HG02763 (cell line): Measurements from ENCODE around the gene CLASP1.
A peak's percentile ranks its signal among the peaks of the same experiment; 100 is the strongest.
"Not testable (repeated sequence)": the region's sequence is repeated elsewhere in the genome, so short reads cannot be mapped to it uniquely, and the experiment has no call there.

Experiments
- ATAC-seq: cut with Tn5 transposase; IDR thresholded peaks from one replicate; pipeline ENCODE4 v1.9.1; 2021; ENCODE audit warnings: mild to moderate bottlenecking, moderate library complexity; ENCODE audit not compliant: unreplicated experiment

The CLASP1 gene

DNA sequence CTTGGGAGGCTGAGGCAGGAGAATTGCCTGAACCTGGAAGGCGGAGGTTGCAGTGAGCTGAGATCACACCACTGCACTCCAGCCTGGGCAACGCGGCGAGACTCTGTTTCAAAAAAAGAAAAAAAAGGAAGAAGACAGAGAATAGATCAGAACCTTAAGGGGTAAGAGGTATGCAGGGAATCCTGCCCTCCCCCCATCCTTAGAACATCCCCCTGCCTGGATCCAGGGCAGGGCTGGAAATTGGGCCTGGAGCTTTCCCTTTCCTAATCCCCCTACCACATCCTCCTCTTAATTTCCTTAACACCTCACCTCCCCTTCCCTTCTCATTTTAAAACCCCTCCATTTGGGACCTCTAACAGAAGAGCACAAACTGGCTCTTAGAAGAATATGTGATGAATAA is 62.1 kb downstream of the CLASP1 start:
- ATAC-seq, result no peak

DNA sequence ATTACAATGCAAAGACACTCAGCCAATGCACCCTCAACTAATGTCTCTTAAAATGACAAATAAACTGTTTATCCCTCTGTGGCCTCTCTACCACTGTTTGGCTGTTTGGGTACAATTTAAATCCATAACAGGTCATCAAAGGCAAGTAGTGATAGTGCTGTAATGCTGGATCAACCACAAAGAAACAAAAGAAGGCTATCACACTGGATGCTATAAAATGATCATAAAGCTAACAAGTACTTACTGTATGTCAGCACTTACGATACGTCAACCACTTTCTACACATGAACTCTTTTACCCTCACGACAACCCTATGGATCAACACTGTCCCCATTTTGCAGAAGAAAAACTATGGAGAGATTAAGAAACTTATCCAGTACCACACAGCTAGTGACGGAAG is 64.5 kb downstream of the CLASP1 start:
- ATAC-seq, result no peak

DNA sequence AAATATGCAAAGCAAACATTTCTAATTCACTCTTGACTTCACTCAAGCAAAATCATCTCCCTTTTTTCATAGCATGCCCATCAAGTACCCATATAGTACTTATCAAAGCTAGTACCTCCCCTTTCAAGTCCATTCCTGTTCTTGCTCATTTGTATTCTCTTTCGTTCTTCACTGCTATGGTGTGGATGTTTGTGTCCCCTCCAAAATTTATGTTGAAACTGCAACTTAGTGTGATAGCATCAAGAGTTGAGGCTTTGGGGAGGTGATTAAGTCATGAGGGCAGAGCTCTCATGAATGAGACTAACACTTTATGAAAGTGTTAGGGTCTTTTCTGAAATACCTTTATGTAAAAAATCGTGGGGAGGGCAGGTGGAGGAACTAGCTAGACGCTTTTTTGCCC is 65.7 kb downstream of the CLASP1 start:
- ATAC-seq, result no peak

DNA sequence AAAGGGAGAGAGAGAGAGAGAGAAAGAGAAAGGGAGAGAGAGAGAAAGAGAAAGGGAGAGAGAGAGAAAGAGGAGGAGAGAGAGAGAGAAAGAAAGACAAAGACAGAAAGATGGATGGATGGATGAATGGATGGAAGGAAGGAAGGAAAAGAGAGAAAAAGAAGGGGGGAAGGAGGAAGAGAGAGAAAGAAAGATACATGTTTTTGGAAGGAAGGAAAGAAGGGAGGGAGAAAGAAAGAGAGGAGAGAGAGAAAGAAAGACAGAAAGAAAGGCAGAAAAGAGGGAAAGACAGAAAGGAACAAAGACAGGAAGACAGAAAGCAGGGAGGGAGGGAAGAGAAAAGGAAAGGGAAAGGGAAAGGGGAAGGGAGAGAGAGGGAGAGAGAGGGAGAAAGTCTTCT is 67.0 kb downstream of the CLASP1 start:
- ATAC-seq, result no peak

DNA sequence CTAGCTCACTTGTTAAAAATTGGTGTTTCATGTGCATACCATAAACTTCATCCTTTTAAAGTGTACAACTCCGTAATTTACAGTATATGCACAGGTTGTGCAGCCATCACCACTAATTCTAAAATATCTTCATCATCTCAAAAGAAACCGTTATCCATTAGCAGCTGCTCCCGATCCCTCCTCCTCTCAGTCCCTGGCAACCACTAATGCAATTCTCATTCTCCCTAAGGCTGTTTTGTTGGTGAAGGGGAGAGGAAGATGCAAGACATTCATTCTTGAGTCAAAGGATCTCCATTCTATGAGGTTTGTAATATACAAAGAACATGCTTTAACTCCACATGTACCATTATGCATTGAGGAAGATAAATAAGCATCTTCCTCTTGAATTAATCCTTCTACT is 70.0 kb downstream of the CLASP1 start:
- ATAC-seq, result no peak

DNA sequence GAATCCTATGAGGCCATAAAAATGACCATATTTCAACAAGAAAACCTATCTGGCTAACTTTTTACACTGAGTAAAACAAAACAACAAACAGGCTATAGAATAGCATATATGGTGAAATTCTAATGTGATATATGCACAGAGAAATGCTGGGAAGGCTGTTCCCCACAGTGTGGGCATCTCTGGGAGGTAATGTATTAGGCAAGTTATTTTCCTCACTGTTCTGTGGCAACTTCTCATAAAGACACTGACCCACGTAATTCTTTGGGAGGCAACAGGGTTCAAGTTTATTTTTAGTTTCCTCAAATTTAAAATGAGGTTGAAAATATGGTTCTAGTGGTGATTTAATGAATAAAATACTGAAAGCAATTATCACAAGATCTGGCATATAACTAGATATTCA is 71.9 kb downstream of the CLASP1 start:
- ATAC-seq, result no peak

DNA sequence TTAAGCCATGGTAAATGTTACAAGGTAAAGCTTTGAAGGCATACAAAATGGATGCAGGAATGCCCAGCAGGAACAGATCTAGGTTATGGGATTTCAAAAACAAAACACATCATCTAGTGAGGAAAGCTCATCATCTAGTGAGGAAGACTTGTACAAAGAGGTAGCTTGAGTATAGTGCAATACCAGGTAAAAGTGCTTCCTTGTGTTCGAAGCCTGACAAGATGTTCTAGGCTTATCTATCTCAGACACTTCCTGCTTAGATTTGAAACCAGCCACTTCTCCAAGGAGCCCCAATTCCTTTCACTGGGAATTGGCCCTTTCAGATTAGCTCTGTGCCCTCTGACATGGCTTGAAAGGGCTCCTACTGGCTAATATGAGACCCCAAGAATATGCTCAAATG is 73.0 kb downstream of the CLASP1 start:
- ATAC-seq, result no peak

DNA sequence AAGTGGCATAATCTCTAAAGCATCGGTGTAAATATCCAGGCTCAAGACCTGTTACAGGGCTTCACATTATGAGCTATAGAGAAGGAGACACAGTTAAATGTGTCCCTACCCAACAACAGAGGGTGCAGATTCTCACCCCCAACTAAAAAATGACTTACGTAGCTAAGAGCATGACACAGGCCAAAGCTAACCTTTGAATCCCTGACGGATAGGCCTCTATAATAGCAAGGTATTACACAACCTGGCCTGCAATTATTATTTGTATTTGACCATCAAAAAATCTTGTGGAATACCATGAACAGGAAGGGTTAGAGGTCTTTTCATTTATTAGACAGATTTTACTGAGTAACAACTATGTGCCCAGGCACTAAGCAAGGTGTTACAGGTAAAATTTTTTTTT is 73.5 kb downstream of the CLASP1 start:
- no peak for ATAC-seq

DNA sequence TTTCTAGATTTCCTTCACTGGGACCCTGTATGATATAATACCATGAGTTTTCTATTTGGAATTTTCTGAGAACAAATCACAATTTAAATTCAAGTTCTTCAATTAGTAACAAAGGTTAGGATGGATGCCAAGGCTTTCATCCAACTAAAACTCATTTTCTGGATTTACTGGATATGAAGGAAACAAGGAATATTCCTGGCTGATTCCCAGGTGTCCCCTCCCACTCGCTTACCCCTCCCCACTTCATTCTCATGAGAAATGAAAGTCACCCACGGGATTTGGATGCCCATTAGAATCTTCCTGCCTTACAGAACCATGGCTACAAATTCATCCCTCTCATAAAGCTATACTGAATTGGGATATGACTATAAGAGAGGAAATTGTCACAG is 78.6 kb downstream of the CLASP1 start:
- ATAC-seq, result no peak

DNA sequence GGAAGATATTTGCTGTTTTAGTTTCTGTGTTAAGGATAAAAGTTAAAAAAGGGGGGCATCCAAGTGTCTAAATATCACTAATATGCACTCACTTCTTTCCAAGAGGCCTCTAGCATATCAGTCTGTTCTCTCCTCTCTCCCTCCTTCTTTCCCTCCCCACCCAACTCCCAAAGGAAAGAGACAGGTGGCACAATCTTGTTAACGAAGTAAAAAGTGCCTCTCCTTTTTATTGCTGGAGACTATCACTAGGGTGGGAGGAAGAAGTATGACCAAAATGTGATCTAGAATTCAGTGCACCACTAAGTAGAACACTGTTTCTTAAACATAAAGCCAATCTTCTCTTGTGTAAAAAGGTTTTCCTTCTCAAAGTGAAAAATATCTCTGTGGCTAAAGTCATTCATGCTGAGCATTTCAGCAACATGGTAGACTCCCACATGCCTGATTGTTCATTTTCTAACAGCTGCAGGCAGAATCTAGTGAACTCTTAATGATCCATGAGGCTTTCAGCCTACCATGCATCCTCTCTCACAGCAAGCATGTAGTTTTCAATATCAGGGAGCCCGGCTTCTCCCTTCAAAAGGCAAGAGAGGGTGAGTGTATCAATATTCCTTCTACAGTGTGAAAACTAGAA is 79.1 kb downstream of the CLASP1 start:
- ATAC-seq, result no peak

DNA sequence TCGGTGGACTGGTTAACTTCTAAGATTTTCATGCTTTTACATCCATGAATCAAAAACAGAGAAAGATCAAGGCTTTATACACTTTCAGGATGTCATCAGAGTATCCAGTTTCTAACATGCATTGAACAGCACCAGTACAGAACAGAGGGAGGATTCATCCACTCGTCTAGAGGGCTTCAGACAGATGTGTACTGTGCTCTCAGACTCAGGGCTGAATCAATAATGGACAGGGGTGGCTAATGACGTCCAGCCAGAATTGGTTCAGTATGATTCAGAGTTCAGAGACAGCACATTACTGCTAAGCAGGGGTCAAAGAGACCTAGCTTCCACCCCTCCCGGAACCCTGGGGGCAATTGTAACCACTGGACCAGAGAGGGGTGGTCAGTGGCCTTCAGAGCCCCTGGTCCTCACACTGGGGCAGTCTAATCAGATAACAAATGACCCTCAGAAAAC is 81.3 kb downstream of the CLASP1 start:
- ATAC-seq, result no peak

DNA sequence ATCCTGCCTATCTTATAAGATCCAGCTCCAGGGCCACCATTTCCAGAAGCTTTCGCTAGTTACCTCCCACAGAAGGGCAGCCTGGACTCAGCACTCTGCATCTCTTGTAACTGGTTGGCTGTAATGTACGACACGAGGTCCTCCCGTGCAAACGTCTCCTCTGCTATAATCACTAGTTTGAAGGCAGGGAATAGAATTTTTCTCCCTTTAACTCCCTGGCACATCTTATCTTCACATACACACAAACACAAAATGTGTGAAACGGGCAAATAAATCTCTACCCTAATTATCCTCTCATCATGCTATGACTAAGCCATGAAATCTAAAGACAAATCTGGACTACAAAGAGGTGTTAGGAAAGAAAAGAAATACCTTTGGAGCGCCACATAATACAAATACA is 81.8 kb downstream of the CLASP1 start:
- ATAC-seq, result no peak

DNA sequence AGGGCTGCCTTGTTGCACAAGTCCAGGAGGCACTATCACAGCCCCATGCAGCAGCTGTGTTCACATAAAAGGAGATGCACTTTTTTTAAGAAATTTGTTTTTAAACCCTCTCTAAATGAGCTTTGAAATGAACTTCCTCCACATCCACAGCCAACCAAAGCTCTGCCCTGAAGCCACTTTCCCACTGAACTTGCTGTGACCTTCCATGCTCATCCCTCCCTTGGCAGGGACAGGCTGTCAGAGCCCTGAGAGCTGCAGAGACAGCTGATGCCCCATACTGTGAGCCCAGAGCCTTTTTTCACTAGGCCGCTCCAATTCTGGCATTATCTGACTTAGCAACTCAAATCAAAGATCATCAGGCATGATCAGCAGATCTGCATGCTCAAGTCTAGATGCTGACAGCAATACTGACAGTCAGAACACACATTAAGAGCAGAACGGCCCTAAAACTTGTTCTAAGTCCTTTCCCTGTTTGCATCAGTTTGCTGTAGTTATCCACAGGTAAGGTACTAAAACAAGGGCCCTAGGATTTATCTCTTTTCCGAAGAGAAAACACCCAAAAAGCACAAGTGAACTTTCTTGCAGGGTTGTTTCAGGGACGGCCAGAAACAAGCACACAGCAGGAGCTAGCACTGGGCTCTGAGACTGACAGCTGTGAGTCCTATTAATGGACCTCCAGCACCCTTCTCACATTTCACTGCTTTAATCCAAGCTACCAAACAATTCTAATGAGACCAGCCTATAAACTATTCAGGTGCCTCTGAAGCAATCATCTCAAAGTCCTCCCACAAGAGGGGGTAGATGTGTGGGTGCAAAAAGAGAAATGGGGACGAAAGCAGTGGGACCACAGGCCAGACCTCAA is 83.6 kb downstream of the CLASP1 start:
- no peak for ATAC-seq

DNA sequence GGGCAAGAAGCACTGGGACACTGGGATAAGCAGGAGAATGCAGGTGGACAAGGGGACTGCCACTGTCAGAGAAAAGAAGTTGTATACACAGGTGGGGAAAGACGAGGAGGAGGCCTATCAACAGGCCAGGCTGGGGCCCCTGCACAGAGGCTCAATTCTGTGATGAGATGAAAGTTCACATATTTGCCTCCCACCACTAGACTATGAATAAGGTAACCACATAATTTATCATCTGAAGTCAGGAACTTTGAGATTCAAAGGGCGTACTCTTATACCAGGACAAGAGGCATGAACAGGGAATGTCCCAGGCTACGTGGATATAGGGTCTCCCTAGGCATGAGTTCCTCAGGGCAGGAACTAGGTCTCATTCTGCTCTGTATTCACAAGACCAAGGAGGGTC is 84.4 kb downstream of the CLASP1 start:
- ATAC-seq, result no peak

DNA sequence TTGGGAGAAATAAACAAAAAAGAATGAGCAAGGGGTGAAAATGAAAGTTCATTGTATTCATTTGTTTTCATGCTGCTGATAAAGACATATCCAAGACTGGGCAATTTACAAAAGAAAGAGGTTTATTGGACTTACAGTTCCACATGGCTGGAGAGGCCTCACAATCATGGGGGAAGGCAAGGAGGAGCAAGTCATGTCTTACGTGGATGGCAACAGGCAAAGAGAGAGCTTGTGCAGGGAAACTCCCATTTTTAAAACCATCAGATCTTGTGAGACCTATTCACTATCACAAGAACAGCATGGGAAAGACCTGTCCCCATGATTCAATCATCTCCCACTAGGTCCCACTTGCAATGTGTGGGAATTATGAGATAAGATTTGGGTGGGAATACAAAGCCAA is 85.5 kb downstream of the CLASP1 start:
- ATAC-seq, result not testable (repeated sequence)

DNA sequence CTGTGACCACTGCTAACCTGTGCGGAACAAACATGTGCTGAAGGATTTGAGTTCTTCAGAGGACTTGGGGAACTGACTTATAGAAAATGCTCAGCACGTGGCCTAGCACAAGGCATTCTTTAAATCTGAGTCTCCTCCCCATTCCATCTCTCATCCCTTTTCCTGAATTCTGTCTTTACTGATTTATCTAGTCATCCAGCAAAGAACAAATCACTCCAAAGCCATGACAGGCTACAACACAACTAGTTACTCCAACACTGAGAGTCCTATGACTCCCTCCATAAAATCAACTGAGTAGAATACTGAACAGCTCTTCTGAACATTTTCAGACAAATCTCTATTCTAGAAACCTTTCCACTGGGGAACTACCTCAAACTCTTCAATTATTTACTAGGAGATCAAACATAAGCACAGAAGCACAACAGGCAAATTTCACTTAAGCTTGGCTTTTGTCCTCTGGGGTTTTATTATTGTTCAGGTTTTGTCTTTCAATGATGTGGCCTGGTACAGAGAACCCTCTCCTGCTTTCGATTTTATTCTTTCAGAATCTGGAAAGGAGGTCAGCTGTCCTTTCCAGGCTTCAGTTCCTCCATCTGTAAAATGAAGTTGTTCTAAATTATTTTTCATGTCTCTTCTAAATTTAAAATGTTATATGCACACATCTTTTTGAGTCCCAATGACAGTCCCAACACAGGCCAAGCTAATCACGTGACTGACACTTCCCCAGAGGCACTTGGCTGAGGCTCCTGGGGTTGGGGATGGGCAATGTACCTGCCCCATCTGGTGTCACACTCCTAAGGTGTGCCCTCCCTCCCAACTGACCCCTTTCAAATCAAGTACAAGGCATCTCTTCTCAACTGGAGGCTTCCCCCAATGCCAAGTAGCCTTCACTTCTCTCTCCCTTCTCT is 86.7 kb downstream of the CLASP1 start:
- no peak for ATAC-seq

DNA sequence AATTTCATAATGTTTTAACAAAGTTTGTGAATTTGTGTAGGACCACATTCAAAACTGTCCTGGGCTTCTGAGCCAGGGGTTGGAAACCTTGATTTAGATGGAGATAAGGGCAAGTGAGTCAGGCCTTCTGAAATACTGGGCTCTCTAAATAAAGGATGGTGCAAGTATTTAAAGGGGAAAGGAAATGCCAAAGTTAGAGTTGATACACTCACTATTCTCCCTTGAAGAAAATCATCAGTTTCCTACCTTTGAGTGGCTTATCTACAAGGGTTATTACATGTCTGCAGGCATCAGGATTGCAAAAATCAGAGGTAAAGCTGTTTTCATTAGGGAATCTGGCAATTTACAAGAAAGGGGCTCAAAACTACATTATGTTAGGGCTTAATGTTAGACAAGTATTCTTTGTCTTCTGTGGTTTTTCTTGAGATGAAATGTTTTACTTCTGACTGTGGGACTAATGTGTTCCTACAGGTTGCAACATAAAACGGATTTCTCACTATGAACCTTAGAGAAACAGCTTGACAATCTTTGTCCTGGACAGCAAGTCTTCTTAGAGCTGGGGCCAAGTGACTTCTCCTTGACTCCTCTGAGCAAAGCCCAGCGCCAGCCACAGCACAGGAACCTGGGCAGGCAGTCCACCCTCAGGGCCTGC is 87.5 kb downstream of the CLASP1 start:
- ATAC-seq, result no peak

DNA sequence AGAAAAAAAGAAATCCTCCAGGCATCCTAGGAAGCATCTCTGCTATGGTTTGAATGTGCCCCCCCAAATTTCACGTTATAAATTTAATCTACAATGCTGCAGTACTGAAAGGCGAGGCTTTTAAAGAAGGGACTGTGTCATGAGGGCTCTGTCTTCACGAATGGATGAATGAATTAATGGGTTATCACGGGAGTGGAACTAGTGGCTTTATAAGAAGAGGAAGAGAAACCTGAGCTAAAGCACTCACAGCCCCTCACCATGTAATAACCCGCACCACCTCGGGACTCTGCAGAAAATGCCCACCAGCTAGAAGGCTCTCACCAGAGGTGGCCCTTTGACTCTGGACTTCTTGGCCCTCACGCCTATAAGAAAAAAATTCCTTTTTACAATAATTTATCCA is 90.9 kb downstream of the CLASP1 start:
- peak; percentile 39 for ATAC-seq

DNA sequence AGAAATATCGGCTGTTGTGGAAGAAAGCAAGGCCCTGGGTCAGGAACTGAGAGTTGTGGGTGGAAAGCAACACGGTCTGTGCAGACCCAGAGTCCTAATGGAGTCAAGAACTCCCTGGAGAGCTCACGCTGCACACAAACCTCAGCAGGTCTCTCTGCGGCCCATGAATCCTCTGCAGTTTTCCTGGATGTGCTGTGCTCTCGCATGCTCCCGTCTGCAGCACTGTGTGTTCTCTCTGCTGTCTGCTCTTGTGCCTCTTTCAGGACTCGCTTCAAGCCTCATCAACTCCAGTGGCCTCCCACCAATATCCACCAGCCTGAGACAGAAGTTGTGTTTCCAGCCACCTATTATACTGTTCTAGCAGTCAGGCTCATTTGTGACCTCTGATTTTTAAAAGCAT is 94.3 kb downstream of the CLASP1 start:
- ATAC-seq, result no peak

DNA sequence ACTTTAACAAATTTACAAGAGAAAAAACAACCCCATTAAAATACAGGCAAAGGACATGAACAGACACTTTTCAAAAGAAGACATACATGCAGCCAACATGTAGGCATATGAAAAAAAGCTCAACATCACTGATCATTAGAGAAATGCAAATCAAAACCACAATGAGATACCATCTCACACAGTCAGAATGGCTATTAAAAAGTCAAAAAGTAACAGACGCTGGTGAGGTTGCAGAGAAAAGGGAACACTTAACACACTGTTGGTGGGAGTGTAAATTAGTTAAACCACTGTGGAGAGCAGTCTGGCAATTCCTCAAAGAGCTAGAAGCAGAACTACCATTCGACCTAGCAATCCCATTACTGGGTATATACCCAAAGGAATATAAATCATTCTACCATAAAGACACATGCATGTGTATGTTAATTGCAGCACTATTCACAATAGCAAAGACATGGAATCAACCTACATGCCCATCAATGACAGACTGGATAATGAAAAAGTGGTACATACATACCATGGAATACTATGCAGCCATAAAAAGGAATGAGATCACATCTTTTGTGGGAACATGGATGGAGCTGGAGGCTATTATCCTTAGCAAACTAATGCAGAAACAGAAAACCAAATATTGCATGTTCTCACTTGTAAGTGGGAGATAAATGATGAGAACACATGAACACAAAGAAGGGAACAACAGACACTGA is 96.6 kb downstream of the CLASP1 start:
- ATAC-seq, result peak; percentile 70
